PC-9 (cell line): Measurements from ENCODE around the gene FYN.

Source experiments
- EZH2 ChIP-seq: fragments of 200-600 bp; sonication (generic); IDR thresholded peaks from 2 replicates; pipeline ENCODE4 v1.8.0; 2017; ENCODE audit warnings: antibody characterized with exemption, low read depth
- TF ChIP-seq, protein P1 (sequence below): fragments of 200-600 bp; sonication (generic); conservative IDR thresholded peaks from 2 replicates; pipeline ENCODE4 v1.6.1; 2017; ENCODE audit warnings: mixed run types, antibody characterized with exemption, mild to moderate bottlenecking, moderate library complexity

DNA sequence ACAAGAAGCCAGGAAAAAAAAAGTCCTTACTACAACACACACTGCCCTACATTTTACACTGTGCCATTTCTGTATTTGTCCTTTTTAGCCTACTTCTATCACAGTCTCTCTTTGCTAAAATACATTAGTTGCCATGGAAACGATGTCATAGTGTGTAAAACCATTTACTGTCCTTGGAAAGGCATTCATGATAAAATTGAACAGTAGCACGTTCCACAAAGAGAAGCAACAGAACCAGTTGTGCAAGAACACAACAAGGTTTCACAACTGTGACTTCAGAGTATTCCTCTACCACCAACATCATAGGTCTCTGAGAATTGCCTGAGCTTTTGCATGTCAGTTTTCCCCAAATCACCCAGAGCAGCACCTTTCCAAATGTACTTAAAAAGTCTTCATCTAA is 20.5 kb downstream of the FYN start:
- TF ChIP-seq, protein P1, sequence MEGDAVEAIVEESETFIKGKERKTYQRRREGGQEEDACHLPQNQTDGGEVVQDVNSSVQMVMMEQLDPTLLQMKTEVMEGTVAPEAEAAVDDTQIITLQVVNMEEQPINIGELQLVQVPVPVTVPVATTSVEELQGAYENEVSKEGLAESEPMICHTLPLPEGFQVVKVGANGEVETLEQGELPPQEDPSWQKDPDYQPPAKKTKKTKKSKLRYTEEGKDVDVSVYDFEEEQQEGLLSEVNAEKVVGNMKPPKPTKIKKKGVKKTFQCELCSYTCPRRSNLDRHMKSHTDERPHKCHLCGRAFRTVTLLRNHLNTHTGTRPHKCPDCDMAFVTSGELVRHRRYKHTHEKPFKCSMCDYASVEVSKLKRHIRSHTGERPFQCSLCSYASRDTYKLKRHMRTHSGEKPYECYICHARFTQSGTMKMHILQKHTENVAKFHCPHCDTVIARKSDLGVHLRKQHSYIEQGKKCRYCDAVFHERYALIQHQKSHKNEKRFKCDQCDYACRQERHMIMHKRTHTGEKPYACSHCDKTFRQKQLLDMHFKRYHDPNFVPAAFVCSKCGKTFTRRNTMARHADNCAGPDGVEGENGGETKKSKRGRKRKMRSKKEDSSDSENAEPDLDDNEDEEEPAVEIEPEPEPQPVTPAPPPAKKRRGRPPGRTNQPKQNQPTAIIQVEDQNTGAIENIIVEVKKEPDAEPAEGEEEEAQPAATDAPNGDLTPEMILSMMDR: no peak
- TF ChIP-seq EZH2: no peak
